GM19240 (cell line): ENCODE data around the gene MAFF.

Source experiments
- DNase-seq: peaks from one replicate; pipeline ENCODE4 v3.0.0; 2011; ENCODE audit warnings: low spot score; ENCODE audit not compliant: insufficient read length

MAFF gene

DNA sequence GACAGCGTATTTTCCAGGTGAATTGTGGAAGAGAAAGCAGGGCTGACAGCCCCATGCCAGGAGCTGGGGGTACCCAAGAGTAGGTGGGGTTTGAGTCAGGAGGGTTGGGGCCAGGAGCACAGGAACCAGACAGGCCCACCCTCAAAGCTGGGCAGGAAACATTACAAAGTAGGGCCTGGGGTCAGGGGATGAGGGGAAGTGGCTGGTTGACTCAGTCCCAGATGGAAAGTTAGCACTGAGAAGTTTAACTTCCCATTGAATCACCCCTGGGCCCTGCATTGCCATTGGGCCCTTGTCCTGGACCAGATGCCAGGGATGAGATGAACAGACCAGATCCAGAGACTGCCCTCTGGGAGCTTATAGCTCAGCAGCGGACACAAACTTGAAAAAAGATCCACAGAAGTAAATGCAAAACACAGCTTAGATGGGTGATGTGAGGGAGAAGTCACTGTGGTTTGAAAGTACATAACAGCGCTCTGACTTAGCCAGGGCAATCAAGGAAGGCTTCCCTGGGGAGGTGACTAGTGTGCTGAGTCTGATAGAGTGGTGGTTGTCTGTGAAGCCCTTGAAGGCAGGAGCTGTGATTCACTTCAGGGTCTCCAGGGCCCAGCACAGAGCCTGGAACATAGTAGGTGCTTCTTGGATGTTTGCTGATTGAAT, 2.2 kb downstream of the MAFF start:
- DNase-seq = no peak

DNA sequence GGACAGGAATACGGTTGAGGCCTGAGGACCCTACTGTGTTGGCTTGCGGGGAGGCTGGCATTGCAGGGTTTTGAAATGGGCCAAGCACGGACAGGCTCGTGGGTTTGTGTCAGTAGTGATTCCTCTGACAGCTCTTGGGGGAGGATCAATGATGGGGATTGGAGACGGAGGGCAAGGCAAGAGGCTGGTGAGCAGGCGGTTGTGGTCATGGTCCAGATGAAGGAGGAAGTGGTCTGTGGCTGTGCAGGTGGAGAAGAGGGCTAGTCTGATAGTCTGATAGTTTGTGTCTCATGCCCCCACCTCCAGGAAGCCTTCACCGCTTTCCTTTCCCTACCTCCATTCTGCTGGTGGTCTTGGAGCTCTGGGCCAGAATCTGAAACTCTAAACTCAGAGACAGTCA, 3.0 kb downstream of the MAFF start:
- DNase-seq = no peak

- DNase-seq = no peak
Measured at GRCh38 chr22:38205261-38206128, 3.7 kb downstream of the MAFF start.

- DNase-seq = no peak
Measured at GRCh38 chr22:38207898-38208432, 6.2 kb downstream of the MAFF start.

DNA sequence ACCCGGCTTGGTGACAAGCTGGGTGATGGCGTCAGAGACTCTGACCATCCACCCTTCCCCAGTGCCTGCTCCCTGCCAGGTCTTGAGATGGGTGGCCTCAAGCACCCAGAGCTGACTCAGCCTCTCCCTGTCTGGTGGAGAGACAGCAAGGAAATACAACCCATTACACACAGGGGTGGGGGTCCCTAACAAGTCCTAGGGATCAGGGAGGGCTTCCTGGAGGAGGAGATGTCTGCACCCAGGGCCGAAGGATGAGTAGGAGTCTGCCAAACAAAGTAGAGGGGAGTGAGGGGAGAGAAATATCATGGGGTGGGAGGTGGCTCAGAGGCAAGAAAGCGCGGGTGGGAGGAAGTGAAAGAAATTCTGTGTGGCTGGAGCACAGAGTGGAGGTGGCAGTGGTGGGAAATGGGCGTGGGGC, 6.8 kb downstream of the MAFF start:
- no peak for DNase-seq

GRCh38 chr22:38211556-38211955, 9.8 kb downstream of the MAFF start:
- DNase-seq = no peak

DNA sequence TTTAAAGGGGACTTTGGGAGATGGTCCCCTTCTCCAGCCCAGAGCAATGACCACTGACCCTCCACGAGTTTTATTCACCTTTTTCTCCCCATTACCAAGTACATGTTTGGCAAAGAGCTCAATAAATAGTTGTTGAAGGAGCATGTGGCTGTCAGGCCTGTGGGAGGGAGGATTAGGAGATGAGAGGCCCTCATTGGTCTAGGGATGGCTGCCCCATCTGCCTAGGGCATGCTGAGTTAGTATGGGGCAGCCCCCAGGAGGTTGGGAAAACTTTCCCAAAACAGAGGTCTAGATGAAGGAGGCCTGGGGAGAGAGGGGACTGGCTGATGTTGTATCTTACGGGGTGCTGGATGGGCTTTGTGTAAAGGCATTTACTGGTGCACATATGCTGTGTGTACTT, 10.6 kb downstream of the MAFF start:
- no peak for DNase-seq

GRCh38 chr22:38213319-38213989, 11.7 kb downstream of the MAFF start:
- no peak for DNase-seq

- no peak for DNase-seq
Measured at GRCh38 chr22:38213990-38214301, 12.2 kb downstream of the MAFF start.

DNA sequence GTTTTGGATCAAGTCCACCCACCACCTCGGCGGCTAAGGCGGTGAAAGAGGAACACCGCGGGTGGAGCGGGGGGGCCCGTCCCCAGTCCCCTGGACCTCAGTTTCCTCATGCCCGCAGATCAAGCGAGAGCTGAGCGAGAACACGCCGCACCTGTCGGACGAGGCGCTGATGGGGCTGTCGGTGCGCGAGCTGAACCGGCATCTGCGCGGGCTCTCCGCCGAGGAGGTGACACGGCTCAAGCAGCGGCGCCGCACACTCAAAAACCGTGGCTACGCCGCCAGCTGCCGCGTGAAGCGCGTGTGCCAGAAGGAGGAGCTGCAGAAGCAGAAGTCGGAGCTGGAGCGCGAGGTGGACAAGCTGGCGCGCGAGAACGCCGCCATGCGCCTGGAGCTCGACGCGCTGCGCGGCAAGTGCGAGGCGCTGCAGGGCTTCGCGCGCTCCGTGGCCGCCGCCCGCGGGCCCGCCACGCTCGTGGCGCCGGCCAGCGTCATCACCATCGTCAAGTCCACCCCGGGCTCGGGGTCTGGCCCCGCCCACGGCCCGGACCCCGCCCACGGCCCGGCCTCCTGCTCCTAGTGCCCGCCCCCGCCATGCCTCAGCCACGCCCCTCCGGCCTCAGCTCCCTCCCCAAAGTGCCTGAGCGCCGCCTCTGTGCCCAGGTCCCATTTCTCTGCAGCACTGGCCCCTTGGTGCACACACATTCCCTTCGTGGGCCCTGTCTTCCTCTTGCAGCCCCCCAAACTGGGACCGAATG, 12.7 kb downstream of the MAFF start:
- no peak for DNase-seq

DNA sequence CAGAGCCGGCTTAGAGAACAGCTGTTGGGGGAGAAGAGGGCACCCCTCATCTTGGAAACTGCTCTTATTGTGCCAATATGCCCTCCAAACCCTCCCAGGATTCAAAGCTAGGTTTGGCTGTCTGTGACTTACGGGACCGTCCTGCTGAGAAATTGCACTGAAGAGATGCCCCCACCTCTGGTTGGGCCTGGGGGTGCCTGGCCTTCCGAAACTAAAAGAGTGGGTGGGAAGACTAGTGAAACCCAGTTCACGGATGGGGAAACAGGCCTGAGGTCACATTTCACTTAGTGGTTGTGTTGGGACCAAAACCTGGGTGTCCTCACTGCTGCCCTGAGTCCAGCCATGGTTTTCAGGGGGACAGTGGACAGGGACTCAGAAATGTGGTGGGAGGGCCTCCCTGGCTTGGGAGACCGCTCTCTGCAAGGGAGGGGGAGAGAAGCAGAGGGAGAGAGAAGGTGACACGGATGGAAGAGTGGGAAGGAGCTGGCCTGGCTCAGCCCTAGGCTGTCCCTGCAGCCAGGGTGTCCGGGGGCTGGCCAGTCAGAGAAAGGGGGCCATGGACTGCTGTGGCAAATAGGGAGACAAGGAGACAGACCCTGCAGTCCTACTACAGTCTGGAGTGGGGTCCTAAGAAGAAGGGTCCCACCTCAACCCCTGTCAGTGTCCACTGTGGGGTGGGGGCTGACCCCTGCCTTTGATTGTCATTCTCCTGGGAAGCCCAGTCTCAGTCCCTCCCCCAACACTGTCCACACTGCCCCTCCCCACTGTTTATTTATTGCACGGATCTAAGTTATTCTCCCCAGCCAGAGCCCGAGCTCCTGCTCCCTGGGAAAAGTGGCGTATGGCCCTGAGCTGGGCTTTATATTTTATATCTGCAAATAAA, 13.6 kb downstream of the MAFF start:
- no peak for DNase-seq

DNA sequence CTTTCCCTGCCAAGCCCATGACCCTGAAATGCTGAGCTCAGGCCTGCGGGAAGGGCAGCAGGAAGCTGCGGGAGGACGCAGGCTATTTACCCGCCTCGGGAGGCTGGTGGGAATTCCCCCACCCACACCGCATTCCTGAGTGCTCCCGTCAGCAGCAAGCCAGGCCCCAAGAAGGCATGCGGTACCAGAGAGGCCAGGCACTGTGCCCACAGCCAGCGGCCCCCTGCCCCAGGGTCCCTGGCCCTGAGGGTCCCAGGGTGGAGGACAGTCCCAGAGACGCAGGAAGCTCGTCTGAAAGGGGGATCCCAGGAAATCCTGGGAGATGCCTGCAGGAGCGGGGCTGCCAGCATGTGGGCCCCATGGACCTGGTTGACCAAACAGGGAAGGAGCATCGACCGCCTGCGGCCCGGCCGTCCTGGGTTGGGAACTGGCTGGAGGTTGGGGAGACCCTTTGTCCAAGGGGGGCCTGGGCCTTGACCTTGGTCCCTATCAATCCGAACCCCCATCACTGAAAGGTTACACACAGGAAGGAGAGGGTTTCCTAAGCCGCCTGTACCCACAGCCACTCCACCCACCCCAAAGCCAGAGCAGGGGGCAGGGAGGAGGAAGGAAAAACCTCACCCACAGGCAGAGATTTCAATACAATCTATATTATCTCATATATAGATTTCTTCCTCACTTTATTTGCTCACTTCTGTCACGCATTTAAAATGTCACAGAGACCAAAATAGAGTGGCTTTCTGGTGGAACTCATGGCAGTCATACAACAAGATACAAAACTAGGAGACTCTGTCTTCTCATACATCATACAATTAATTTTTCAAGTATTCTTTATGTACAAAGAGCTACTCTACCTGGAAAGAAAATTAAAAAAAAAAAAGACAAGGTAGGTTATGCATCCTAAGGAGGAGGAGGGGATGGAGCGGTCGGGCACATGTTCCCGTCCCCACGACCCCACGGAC, 17.1 kb downstream of the MAFF start:
- DNase-seq = no peak

- DNase-seq = no peak
Measured at GRCh38 chr22:38219632-38220031, 17.8 kb downstream of the MAFF start.

GRCh38 chr22:38220163-38220562, 18.4 kb downstream of the MAFF start:
- no peak for DNase-seq

DNA sequence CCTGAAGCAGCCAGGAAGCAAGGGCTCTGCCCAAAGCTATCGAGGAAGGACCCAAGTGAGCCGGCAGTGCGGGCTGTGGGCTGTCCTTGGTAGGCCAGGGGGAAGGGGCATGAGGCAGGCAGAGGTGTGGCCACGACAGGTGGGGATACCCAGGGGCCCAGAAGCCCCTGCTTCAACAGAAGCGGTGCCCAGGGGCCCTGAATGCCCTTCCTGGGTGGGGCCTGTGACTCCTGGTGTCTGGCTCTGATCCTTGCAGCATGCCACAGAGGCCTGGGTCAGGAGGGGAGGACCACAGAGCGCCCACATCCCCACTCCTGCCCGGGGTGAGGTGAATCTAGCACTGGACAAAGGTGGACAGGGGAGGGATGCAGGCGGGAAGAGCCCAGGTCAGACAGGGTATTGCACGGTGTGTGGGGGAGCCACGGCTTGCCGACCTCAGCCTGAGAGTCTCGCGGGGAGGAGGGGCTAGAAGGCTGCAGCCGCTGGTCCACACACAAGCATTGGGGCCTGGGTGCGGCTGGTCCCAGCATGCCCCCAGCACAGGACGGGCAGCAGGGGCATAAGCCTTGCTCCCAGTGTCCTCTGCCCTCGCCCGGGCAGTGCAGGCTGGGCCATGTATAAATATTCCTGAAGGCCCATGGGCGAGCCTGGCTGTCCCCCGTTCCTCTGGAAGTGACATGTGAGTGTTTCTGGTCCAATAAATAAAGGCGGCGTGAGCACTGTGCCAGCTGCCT, 19.0 kb downstream of the MAFF start:
- no peak for DNase-seq

DNA sequence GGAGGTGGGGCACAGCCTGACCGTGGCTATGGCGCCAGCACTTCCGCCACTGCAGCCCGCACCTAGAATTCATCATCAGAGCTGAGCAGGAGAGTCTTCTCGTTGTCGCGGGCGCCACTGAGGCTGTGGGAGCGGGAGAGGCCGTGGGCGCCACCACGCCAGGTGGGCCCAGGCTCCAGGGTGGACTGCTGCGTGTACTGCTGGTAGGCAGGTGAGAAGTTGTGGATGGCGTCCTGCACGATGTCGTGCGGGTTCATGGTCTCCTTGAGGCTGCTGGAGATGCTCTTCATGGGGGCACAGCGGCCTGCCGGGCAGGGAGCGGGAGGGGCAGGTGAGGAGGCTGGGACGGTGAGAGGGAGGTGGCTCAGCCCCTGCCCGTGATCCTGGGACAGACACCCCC, 19.6 kb downstream of the MAFF start:
- DNase-seq = no peak

- no peak for DNase-seq
Measured at GRCh38 chr22:38221908-38222796, 20.4 kb downstream of the MAFF start.

GRCh38 chr22:38222797-38223119, 21.0 kb downstream of the MAFF start:
- DNase-seq = no peak
